Endodermal cell (in vitro differentiated cells): Measurements from ENCODE around the gene RPS6KC1. TPM values are rescaled to one million over a fixed set of nuclear protein-coding genes. Genes with fewer than 3 reads are reported as not detected.

Experiments used
- DNase-seq: peaks from one replicate; pipeline ENCODE4 v3.0.0-alpha.2; 2017
- H3K27ac ChIP-seq: 2 replicates; pipeline ENCODE4 v1.5.1; 2013; ENCODE audit warnings: mild to moderate bottlenecking, low read depth, low read length, moderate library complexity
- H3K27me3 ChIP-seq: 2 replicates; pipeline ENCODE4 v1.6.1; 2013; ENCODE audit warnings: mild to moderate bottlenecking, low read length, moderate library complexity; ENCODE audit not compliant: insufficient read depth, control insufficient read depth, poor library complexity, severe bottlenecking
- H3K36me3 ChIP-seq: 2 replicates; pipeline ENCODE4 v1.7.0; 2013; ENCODE audit warnings: mild to moderate bottlenecking, low read length, moderate library complexity; ENCODE audit not compliant: control insufficient read depth, insufficient read depth
- H3K4me1 ChIP-seq: one replicate; pipeline ENCODE4 v1.7.0; 2013; ENCODE audit warnings: low read length; ENCODE audit not compliant: control insufficient read depth, insufficient read depth
- H3K4me3 ChIP-seq: 2 replicates; pipeline ENCODE4 v1.5.1; 2013; ENCODE audit warnings: mild to moderate bottlenecking, low read length, moderate library complexity
- H3K9ac ChIP-seq: 2 replicates; pipeline ENCODE4 v1.6.1; 2013; ENCODE audit warnings: mild to moderate bottlenecking, low read length, moderate library complexity; ENCODE audit not compliant: poor library complexity, severe bottlenecking; ENCODE audit errors: extremely low read depth
- H3K9me3 ChIP-seq: 2 replicates; pipeline ENCODE4 v1.6.1; 2013; ENCODE audit warnings: mild to moderate bottlenecking, low read length, moderate library complexity; ENCODE audit not compliant: control insufficient read depth
- H3K27ac Mint-ChIP-seq: 2 replicates; pipeline ENCODE4 v1.8.0; 2020; ENCODE audit warnings: mixed read lengths
- H3K27me3 Mint-ChIP-seq: 2 replicates; pipeline ENCODE4 v1.8.0; 2021; ENCODE audit warnings: mild to moderate bottlenecking, mixed read lengths; ENCODE audit not compliant: insufficient read depth
- H3K36me3 Mint-ChIP-seq: 2 replicates; pipeline ENCODE4 v1.8.0; 2020; ENCODE audit warnings: low read depth, mixed read lengths
- H3K4me1 Mint-ChIP-seq: 2 replicates; pipeline ENCODE4 v1.8.0; 2020; ENCODE audit warnings: mixed read lengths
- H3K4me3 Mint-ChIP-seq: 2 replicates; pipeline ENCODE4 v1.8.0; 2020; ENCODE audit warnings: mild to moderate bottlenecking, moderate library complexity, mixed read lengths
- H3K9me3 Mint-ChIP-seq: 2 replicates; pipeline ENCODE4 v1.8.0; 2020; ENCODE audit warnings: mild to moderate bottlenecking, mixed read lengths
- CTCF ChIP-seq: fragments of 200-600 bp; sonication (generic); conservative IDR thresholded peaks from 2 replicates; pipeline ENCODE4 v1.5.0; 2021; ENCODE audit warnings: antibody characterized with exemption, mild to moderate bottlenecking
- WGBS, 2 experiments: methylation state at CpG; one replicate each; pipeline versions ENCODE4 v1.1.5 to v1.1.7; 2013; ENCODE audit warnings: missing lambda C conversion rate in 2 of 2, mixed read lengths in 1 of 2; ENCODE audit not compliant: insufficient coverage in 1 of 2, insufficient read length in 1 of 2; 5-methylcytosine and 5-hydroxymethylcytosine counted together
- total RNA-seq, 2 donors: library from RNA; stranded (reverse); fragmentation: NEBNext Ultra II Directional in 1 of 2; extraction: Animal tissue kit (Norgen Biotek cat#: 25700) in 1 of 2; gene quantifications; 2 replicates in 1 of 2; 3 replicates in 1 of 2; pipeline ENCODE4 v1.2.1, GENCODE V29; 2021

Gene RPS6KC1
- total RNA-seq, 2 donors from 2014 or later = 31.4 to 36.3 TPM

GRCh38 chr1:213122514-213122929 is 71.5 kb downstream of the RPS6KC1 start:
- H3K27ac Mint-ChIP-seq = no peak overlapping the region
- H3K9me3 Mint-ChIP-seq = no peaks in the 10 kb centered on the region
- TF ChIP-seq CTCF = peak; percentile 85
- DNase-seq = no peak
- H3K36me3 Mint-ChIP-seq = peaks cover 10% of the 10 kb centered on the region
- H3K36me3 ChIP-seq = peaks cover 10% of the 10 kb centered on the region
- H3K27ac ChIP-seq = no peak overlapping the region
- H3K27me3 ChIP-seq = no peaks in the 10 kb centered on the region
- peaks cover 20% of the 10 kb centered on the region for H3K4me1 Mint-ChIP-seq
- H3K4me3 Mint-ChIP-seq = no peak overlapping the region
- H3K4me1 ChIP-seq = peaks cover 5% of the 10 kb centered on the region
- H3K9ac ChIP-seq = no peak overlapping the region
- H3K9me3 ChIP-seq = peaks cover 6% of the 10 kb centered on the region
- no peaks in the 10 kb centered on the region for H3K27me3 Mint-ChIP-seq
- no peak overlapping the region for H3K4me3 ChIP-seq

- WGBS, 2 experiments = 88 to 93% methylated on average over 2 to 3 of the region's 3 CpGs
- Histone ChIP-seq H3K4me1 (peaks cover 5% of the 10 kb centered on the region), H3K27me3 (no peaks in the 10 kb centered on the region), H3K36me3 (peaks cover 9% of the 10 kb centered on the region), H3K9me3 (peaks cover 12% of the 10 kb centered on the region), H3K27ac (no peak overlapping the region), H3K9ac (no peak overlapping the region), H3K4me3 (no peak overlapping the region)
- no peak for DNase-seq
- Mint-ChIP-seq H3K9me3 (no peaks in the 10 kb centered on the region), H3K4me1 (peaks cover 20% of the 10 kb centered on the region), H3K4me3 (no peak overlapping the region), H3K36me3 (peaks cover 12% of the 10 kb centered on the region), H3K27me3 (no peaks in the 10 kb centered on the region), H3K27ac (no peak overlapping the region)
- no peak for TF ChIP-seq CTCF
Measured at GRCh38 chr1:213123087-213123486, 72.0 kb downstream of the RPS6KC1 start.

GRCh38 chr1:213123536-213123935 is 72.5 kb downstream of the RPS6KC1 start:
- no peak overlapping the region for H3K27ac Mint-ChIP-seq
- Histone ChIP-seq H3K4me3 (no peak overlapping the region), H3K36me3 (peaks cover 5% of the 10 kb centered on the region), H3K4me1 (peaks cover 5% of the 10 kb centered on the region), H3K9ac (no peak overlapping the region), H3K27me3 (no peaks in the 10 kb centered on the region), H3K9me3 (peaks cover 13% of the 10 kb centered on the region), H3K27ac (no peak overlapping the region)
- H3K36me3 Mint-ChIP-seq = peaks cover 9% of the 10 kb centered on the region
- no peak for DNase-seq
- peaks cover 20% of the 10 kb centered on the region for H3K4me1 Mint-ChIP-seq
- no peak for TF ChIP-seq CTCF
- no peaks in the 10 kb centered on the region for H3K9me3 Mint-ChIP-seq
- WGBS, 2 experiments = 96 to 100% methylated on average over 1 of the region's 2 CpGs
- no peaks in the 10 kb centered on the region for H3K27me3 Mint-ChIP-seq
- no peak overlapping the region for H3K4me3 Mint-ChIP-seq
